Measurements from ENCODE around the gene NAB1.

The NAB1 gene

GRCh38 chr2:190716176-190716807, 67.4 kb downstream of the NAB1 start:
- TF ChIP-seq CTCF (conservative IDR thresholded peaks at IDR 0.05; ENCODE audit: control insufficient read depth, insufficient read depth, low read depth, low read length): no peak
- H3K4me3 ChIP-seq (ENCODE audit: control insufficient read depth, low read depth, low read length): no peak overlapping the region
- no peak for DNase-seq (ENCODE audit: low read depth)

GRCh38 chr2:190717306-190717705, 68.4 kb downstream of the NAB1 start:
- TF ChIP-seq CTCF (conservative IDR thresholded peaks at IDR 0.05; ENCODE audit: control insufficient read depth, insufficient read depth, low read depth, low read length): no peak
- no peak for DNase-seq (ENCODE audit: low read depth)
- no peak overlapping the region for H3K4me3 ChIP-seq (ENCODE audit: control insufficient read depth, low read depth, low read length)

- no peak for TF ChIP-seq CTCF (conservative IDR thresholded peaks at IDR 0.05; ENCODE audit: control insufficient read depth, insufficient read depth, low read depth, low read length)
- no peak overlapping the region for H3K4me3 ChIP-seq (ENCODE audit: control insufficient read depth, low read depth, low read length)
- DNase-seq (ENCODE audit: low read depth): no peak
These were observed 69.1 kb downstream of the NAB1 start for GRCh38 chr2:190717764-190718651.

- no peak for TF ChIP-seq CTCF (conservative IDR thresholded peaks at IDR 0.05; ENCODE audit: control insufficient read depth, insufficient read depth, low read depth, low read length)
- H3K4me3 ChIP-seq (ENCODE audit: control insufficient read depth, low read depth, low read length): no peak overlapping the region
- DNase-seq (ENCODE audit: low read depth): peak; percentile 89
These were observed 70.0 kb downstream of the NAB1 start for GRCh38 chr2:190718652-190719526.

- no peak overlapping the region for H3K4me3 ChIP-seq (ENCODE audit: control insufficient read depth, low read depth, low read length)
- no peak for DNase-seq (ENCODE audit: low read depth)
- no peak for TF ChIP-seq CTCF (conservative IDR thresholded peaks at IDR 0.05; ENCODE audit: control insufficient read depth, insufficient read depth, low read depth, low read length)
These were observed 71.4 kb downstream of the NAB1 start for GRCh38 chr2:190720276-190720675.

GRCh38 chr2:190720691-190721090, 71.8 kb downstream of the NAB1 start:
- no peak for DNase-seq (ENCODE audit: low read depth)
- no peak overlapping the region for H3K4me3 ChIP-seq (ENCODE audit: control insufficient read depth, low read depth, low read length)
- TF ChIP-seq CTCF (conservative IDR thresholded peaks at IDR 0.05; ENCODE audit: control insufficient read depth, insufficient read depth, low read depth, low read length): no peak

All from fibroblast of mammary gland (primary cell).